Rectal smooth muscle tissue (tissue), 1 donor: Measurements from ENCODE around the gene GVQW3.
"Not testable (repeated sequence)": the region's sequence is repeated elsewhere in the genome, so short reads cannot be mapped to it uniquely, and the experiment has no call there.

Experiments
- H3K27ac ChIP-seq: one replicate; pipeline ENCODE4 v1.7.0; 2013; ENCODE audit warnings: low read depth, low read length, inconsistent platforms
- H3K27me3 ChIP-seq: one replicate; pipeline ENCODE4 v1.7.0; 2013; ENCODE audit warnings: low read length; ENCODE audit not compliant: control insufficient read depth, insufficient read depth
- H3K36me3 ChIP-seq: one replicate; pipeline ENCODE4 v1.7.0; 2013; ENCODE audit warnings: low read length; ENCODE audit not compliant: control insufficient read depth, insufficient read depth
- H3K4me1 ChIP-seq: one replicate; pipeline ENCODE4 v1.7.0; 2013; ENCODE audit warnings: low read length; ENCODE audit not compliant: control insufficient read depth, insufficient read depth
- H3K4me3 ChIP-seq: one replicate; pipeline ENCODE4 v1.7.0; 2013; ENCODE audit warnings: low read length
- H3K9ac ChIP-seq: one replicate; pipeline ENCODE4 v1.7.0; 2013; ENCODE audit warnings: low read length

Gene GVQW3

DNA sequence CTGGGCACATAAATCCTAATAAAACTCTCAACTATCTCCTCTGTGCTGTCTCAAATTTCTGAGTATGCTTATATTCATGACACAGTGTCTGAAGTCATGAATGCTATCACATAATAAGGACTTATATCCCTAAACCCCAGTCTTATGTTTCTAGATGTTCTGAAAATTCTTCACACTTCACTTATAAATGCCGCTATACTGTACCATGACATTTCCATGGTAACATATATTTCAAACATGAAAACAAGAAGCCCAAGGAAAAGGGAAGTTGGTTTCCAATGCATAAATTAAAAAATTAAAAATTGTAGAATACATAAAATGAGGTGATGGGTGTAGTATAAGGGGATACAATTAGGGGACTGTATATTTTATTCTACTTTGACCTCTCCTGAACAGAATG, 11.7 kb downstream of the GVQW3 start:
- H3K36me3 ChIP-seq = no peaks in the 10 kb centered on the region
- no peak overlapping the region for H3K4me3 ChIP-seq
- no peaks in the 10 kb centered on the region for H3K4me1 ChIP-seq
- no peaks in the 10 kb centered on the region for H3K27me3 ChIP-seq
- H3K27ac ChIP-seq = no peak overlapping the region
- H3K9ac ChIP-seq = no peak overlapping the region

- Histone ChIP-seq H3K36me3 (no peaks in the 10 kb centered on the region), H3K27me3 (no peaks in the 10 kb centered on the region), H3K4me3 (no peak overlapping the region), H3K9ac (no peak overlapping the region), H3K4me1 (no peaks in the 10 kb centered on the region), H3K27ac (no peak overlapping the region)
These were observed 13.3 kb downstream of the GVQW3 start for GRCh38 chr11:76394411-76394810.

DNA sequence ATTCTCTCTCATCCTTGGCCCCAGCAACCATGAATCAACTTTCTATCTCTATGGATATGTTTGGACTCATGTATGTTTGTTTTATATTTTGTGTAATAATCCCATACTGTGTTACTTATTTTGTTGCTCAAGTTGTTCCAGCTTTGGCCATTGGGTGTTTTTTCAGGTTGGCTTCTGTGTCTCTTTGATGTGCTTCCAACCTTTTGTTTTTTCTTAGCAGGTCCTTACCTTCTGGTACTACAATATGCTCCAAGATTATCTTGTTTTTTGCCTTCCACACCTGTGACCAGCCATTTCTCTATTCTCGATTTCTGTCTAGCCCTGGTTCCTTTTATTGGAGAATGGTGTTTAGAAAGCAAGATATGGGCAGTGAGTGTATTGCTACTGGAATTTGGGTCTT, 14.2 kb downstream of the GVQW3 start:
- no peak overlapping the region for H3K4me3 ChIP-seq
- H3K27ac ChIP-seq = no peak overlapping the region
- no peaks in the 10 kb centered on the region for H3K4me1 ChIP-seq
- no peak overlapping the region for H3K9ac ChIP-seq
- no peaks in the 10 kb centered on the region for H3K27me3 ChIP-seq
- no peaks in the 10 kb centered on the region for H3K36me3 ChIP-seq

- H3K4me3 ChIP-seq = no peak overlapping the region
These were observed 16.3 kb downstream of the GVQW3 start for GRCh38 chr11:76397383-76397782.

DNA sequence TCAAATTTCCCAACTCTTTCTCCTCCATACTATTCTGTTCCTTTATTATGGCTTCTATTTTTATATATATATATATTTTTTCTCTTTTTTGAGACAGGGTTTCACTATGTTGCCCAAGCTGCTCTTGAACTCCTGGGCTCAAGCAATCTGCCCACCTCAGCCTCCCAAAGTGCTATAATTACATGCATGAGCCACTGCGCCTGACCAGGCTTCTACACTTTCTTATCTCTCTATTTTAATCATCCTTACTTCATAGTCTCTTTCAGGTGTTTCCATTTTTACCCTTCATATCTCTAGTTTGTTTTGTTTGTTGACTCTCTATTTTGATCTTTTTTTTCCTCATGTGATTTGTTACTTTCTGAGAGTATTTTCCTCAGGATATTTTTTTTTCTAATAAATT, 19.8 kb downstream of the GVQW3 start:
- no peaks in the 10 kb centered on the region for H3K36me3 ChIP-seq
- H3K27me3 ChIP-seq = no peaks in the 10 kb centered on the region
- no peaks in the 10 kb centered on the region for H3K4me1 ChIP-seq
- H3K27ac ChIP-seq = no peak overlapping the region
- H3K9ac ChIP-seq = no peak overlapping the region
- no peak overlapping the region for H3K4me3 ChIP-seq

More at GRCh38 chr11:76397383-76397782, 16.3 kb downstream of the GVQW3 start:
- Histone ChIP-seq H3K36me3 (no peaks in the 10 kb centered on the region), H3K9ac (no peak overlapping the region), H3K4me1 (no peaks in the 10 kb centered on the region), H3K27me3 (no peaks in the 10 kb centered on the region), H3K27ac (no peak overlapping the region)

- not testable (repeated sequence) for H3K36me3 ChIP-seq, H3K4me3 ChIP-seq, H3K27me3 ChIP-seq, H3K9ac ChIP-seq, H3K4me1 ChIP-seq, H3K27ac ChIP-seq
These were observed 20.4 kb downstream of the GVQW3 start for GRCh38 chr11:76401484-76401883.

DNA sequence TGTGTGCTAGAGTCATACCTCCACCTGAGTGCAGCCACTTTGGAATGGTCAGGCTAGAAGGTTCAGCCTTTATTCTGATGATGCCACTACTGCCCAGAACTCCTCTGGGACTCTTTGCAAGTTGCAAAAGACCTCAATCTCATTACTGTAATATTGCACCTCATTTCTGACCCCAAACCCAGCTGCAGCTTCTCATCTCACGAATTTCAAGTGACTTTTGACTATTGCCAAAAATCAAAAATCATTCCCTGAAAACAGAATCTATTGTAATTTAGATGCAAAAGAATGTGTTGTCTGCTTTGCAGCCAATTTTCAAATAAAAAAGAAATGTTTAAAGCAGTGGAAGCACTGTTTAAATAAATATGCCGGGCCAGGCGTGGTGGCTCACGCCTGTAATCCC, 25.2 kb downstream of the GVQW3 start:
- Histone ChIP-seq H3K36me3 (no peaks in the 10 kb centered on the region), H3K27me3 (peaks cover 2% of the 10 kb centered on the region), H3K4me3 (no peak overlapping the region), H3K9ac (no peak overlapping the region), H3K4me1 (no peaks in the 10 kb centered on the region), H3K27ac (no peak overlapping the region)

DNA sequence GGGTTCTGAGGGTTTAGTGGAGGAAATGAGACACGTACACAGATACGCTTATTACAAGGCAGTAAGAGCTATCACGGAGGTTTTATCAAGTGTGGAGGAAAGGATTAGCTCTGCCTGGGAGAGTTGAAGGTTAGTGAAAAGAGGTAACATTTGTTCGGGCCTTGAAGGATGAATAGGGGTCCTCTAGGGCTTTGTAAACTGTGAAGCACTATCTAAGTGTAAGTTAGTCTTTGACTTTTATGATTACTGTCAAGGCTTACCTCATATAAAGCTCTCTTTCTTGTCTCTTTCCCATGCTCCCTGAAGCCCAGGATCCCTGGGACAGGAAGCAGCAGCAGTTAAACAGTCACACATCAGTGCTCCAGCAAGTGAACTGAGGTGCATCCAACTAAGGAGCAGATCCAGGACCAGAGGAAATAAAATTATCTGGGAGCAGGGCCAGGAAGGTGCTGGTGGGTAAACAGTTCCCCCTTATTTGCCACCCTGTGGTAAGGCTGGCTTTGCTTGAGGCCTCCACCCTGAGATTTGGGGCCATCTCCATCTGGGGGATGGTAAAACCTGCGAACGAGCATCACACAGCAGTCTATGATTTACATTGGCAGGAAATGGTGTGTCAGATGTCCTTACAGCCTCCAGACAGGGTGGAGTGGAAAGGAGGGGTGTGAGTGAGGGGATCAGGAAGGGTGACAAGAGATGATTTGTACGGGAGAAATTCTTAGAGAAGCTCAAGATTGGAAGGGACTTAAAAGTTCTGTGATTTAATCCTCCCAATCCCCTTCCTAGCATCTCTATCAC, 27.2 kb downstream of the GVQW3 start:
- Histone ChIP-seq H3K9ac (no peak overlapping the region), H3K27me3 (peaks cover 2% of the 10 kb centered on the region), H3K4me3 (no peak overlapping the region), H3K36me3 (no peaks in the 10 kb centered on the region), H3K4me1 (no peaks in the 10 kb centered on the region), H3K27ac (no peak overlapping the region)

- Histone ChIP-seq H3K27me3 (peaks cover 2% of the 10 kb centered on the region), H3K4me3 (no peak overlapping the region), H3K27ac (no peak overlapping the region)
These were observed 29.8 kb downstream of the GVQW3 start for GRCh38 chr11:76410851-76411357.

DNA sequence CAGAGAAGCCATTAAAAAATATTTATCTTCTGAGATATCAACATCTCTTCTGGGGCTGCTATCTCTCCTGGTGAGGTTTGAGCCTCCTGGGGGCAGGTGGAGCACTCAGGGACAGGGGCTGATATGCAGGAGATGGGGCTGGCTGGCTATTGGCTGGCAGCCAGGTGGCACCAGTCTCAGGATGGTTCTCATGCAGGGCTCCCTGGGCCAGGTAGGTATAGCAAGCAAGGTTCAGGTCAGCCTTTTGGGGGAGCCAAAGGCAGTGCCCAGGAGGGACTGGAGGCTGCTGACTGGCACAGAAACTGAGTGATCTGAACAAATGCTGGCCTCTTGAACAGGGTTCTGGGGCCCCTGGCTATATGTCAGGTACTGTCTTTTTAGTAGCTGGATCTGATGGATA, 34.0 kb downstream of the GVQW3 start:
- Histone ChIP-seq H3K4me1 (no peaks in the 10 kb centered on the region), H3K27me3 (peaks cover 2% of the 10 kb centered on the region), H3K27ac (no peak overlapping the region), H3K9ac (no peak overlapping the region), H3K4me3 (no peak overlapping the region), H3K36me3 (no peaks in the 10 kb centered on the region)

More at GRCh38 chr11:76410851-76411357, 29.8 kb downstream of the GVQW3 start:
- Histone ChIP-seq H3K9ac (no peak overlapping the region), H3K36me3 (no peaks in the 10 kb centered on the region), H3K4me1 (no peaks in the 10 kb centered on the region)

DNA sequence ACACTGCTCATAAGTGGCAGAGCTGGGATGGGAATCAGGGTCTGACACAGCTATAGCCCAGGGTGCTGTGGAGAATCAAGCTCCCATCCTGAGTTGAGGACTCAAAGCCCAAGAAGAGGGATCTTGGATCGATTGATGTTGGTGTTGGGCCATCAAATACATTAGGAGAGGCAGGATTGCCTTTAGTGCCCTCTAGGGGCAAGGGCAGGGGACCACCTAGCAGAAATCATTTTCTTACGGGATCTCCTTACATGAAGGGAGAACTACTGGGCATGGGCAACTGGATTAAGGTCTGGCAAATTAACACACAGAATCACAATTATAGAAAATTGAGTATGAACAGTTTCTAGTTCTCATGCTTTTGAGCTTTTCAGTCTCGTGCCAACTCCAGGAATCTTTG, 38.8 kb downstream of the GVQW3 start:
- no peak overlapping the region for H3K4me3 ChIP-seq
- H3K27me3 ChIP-seq = no peaks in the 10 kb centered on the region
- H3K9ac ChIP-seq = no peak overlapping the region
- no peak overlapping the region for H3K27ac ChIP-seq
- H3K4me1 ChIP-seq = no peaks in the 10 kb centered on the region
- H3K36me3 ChIP-seq = no peaks in the 10 kb centered on the region

- Histone ChIP-seq H3K9ac (no peak overlapping the region), H3K27me3 (no peaks in the 10 kb centered on the region), H3K27ac (no peak overlapping the region), H3K4me3 (no peak overlapping the region), H3K36me3 (no peaks in the 10 kb centered on the region), H3K4me1 (no peaks in the 10 kb centered on the region)
These were observed 43.3 kb downstream of the GVQW3 start for GRCh38 chr11:76424379-76424778.

GRCh38 chr11:76424891-76425290, 43.8 kb downstream of the GVQW3 start:
- Histone ChIP-seq H3K9ac (no peak overlapping the region), H3K36me3 (no peaks in the 10 kb centered on the region), H3K4me3 (no peak overlapping the region), H3K27me3 (no peaks in the 10 kb centered on the region), H3K27ac (no peak overlapping the region), H3K4me1 (no peaks in the 10 kb centered on the region)
